ENCODE results near the gene MBP.

Gene MBP

DNA sequence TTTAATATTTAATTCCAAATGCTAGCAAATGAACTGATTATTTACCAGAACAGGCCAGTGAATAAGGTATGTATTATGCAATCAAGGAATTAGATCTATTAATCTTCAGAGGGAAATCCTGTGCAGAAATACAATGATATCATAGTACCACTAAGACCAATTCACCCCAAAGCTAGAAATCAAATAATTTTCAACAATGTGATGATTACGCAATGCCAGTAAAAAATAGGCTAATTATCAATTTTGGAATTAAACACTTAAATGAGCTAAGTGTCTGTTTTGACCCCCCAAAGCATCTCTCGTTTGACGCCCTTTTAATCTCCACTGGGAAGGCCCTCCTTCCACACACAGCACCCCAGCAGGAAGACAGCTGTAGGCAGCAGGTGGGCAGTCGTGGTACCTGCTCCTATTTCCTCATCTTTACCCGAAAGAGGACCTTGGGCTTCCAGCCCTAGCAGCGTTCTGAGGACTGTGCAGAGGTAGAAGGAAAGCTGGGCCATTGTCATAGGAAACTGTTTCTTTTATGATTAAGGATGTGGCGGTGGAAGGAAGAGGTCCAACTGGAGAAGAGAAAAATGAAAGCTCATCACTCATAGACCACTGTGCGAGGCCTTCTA is 84.7 kb downstream of the MBP start:
- no peak for DNase-seq (ENCODE audit: low spot score)

DNA sequence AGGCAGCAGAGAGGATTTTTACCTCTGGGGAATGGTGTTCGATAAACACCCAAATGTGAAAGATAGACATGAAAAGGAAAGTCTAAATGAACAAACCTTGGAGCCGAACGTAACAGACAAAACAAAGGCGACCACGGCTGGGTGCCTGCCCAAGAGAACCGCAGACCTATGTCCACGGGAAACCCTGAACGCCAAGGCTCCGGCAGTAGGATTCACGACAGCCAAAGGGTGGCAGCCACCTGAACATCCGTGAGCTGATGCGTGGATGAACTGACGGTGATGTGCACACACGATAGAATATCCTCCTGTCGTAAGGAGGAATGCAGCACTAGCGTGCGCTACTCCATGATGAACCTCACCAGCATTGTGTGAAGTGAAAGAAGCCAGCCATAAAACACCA is 85.6 kb downstream of the MBP start:
- no peak for DNase-seq (ENCODE audit: low spot score)

DNA sequence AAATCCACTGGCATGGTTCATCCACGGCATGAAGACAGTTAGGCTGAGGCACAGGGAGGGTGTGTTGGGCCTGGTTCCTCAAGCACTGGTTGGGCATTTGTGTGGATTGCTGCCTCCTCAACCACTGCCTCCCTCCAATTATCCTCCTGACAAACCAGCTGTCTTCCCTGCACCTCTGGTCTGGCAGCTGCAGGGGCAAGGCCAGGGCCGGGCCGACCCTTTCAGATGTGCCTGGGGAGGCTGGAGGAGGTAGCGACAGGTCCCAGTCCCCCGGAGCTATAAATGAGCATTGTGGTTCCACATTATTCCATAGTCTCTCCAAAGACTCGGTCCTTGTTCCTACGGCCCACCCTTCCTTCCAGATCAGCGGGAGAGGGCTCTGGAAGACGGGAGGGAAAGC is 86.2 kb downstream of the MBP start:
- no peak for DNase-seq (ENCODE audit: low spot score)

DNA sequence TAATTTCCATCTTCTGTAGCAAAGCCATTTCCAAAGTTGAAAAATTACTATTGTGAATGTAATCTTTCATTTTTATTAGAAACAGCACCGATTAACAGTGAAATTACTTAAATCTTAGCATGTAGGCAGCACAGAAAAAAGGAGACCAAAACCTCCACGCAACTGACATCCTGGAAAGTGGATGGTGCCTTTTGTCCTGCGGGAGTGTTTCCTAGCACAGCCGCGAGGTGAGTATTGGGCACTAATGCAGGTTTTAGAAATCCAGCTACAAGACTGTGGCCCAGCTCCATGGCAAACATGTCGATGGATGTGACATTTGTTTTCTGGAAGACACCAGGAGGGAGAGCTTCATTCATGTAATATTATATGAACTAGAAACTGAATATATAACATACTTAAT is 86.9 kb downstream of the MBP start:
- no peak for DNase-seq (ENCODE audit: low spot score)

DNA sequence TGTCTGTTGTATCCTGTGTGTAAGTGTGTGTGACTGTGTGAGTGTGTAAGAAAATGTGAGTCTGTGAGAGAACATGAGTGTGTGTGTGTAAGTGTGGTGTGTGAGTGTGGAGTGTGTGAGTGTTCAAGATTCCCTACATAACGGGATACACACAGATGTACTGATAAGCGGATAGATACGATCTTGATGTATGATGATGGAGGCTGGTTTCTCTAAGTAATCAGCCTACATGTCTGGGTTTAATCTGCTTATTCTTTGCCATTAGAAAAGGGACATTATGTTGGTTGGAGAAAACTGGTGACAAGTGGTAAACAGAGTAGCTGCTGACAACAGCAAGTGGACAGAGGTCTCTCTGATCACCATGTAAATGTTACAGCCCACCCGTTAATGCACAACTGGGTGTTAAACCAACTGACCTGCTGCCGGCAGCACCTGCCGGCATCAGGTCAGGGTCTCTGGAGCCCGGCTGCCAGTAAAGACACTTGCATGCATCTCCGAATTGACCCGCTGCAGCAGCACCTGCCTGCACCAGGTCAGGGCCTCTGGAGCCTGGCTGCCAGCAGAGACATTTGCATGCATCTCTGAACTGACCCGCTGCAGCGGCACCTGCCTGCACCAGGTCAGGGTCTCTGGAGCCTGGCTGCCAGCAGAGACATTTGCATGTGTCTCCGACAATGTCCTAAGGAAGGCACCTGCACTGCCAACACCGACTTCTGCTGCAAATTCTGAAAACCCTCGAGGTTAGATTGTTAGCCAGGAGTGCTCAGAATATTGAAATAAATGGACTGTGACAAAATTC is 87.5 kb downstream of the MBP start:
- DNase-seq (ENCODE audit: low spot score), result no peak

DNA sequence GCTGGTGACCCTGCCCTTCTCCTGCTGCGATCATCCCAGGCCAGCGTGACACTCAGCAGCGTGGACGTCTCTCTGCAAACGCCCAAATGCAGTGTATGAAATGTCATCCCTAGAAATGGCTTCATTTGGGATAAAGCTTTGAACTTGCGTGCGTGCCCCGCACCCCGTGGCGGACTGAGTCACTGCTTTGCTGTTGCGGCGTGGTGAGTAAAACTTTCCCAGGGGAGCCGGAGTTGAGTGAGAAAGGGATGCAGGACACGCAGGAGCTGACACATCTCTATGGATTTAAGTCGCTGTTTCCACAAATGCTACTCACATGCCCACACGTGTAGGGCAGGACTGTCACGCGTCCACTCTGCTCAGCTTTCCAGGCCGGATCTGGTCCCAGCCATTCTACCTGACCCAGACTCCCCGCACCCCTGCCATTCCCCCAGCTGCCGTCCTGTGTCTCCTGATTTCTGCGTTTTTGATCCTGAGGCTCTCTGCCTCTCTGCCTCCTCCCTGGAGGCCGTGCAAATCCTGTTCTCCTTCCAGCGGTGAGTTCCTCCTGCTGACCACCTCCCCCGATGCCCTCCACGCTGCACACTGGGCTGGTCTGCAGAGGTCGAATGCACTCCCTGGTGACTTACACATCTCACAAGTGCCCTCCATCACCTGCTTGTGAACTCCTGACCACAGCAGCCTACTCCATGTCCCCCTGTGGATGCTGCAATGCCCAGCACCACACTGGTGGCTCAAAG is 88.9 kb downstream of the MBP start:
- DNase-seq (ENCODE audit: low spot score), result no peak

DNA sequence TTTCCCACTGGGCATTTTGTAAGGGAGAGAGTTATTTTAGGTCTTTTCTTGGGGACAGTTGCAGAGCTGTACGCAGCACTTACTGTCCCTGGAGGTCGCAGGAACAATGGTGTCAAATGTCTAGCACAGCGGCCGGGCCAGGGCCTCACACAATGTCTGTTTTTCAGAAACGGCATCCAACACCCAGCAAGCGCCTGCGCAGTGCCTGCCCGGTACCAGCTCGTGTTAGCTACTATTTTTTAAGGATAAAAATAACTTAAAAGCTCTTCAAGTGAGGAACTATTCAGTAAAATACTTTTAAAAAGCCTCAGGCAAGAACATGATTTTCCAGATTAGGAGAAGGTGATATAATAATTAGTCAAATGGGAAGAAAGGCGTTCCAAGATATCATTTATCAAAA is 90.0 kb downstream of the MBP start:
- no peak for DNase-seq (ENCODE audit: low spot score)

DNA sequence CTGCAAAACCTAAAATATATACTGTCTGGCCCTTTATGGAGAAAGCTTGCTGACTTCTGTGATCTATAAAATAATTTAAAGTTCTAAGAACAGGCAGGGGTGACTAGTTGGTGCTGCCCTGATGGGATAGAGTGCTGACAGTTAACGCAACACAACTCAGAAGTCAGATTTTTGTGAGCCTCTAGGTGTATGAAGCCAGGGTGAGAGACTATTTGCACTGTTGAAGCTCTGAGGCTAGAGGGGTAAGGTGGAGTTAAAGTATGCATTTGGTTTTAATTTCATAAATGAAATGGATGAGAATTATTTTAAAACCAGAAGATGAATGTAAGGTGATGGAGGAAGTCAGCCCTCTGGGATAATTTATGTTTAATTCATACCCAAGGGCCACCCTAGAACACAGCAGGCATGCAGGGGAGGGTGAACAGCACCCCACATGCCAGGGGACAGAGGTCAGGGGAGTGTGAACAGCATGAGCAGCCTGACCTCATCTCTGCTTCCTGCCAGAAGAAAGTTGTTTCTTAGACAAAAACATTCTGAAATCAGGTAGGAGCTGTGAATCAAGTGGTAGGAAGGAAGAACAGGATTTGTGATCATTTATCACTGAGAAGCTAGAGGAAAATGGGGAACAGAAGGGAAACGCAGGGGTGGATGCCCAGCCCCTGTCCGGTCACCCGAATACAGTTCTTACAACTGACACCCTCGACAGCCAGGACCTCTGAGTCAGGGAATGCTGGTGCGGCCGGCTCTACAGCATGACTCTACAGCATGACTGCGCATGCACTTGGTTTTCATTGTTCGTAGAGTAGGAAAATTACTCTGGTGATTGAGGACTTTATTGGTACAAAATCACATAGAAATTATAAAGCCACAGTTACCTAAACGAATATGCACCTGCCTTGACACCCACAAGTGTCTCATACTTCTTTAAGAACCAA is 93.1 kb downstream of the MBP start:
- no peak for DNase-seq (ENCODE audit: low spot score)

DNA sequence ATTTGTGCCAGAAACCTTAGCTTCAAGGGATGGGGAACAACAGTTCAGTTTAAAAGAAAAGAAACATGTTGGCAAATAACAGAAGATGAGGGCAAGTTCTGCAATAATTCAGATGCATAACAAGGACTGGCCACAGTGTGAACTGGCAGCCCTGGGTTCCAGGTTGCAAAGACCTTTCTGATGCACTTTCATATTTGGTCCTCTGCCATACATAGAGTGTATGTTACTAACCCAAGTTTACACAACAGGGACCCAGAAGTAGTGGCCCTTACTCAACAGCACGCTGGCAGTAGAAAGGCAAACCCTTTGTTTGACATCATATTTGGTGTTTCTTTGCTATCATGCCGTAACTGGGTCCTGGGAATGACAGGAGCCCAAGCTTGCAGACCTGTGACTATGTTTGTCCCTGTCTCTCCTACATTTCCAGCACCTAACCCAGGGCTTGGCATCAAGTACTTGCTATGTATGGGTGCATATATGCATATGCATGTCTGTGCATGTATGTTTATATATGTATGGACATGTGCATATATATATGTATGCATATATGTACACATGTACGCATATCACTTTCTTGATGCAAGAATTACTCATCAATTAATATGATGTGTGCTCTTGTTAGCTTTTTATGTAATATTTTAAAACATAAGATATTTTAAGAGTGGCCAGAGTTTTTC is 94.3 kb downstream of the MBP start:
- no peak for DNase-seq (ENCODE audit: low spot score)

DNA sequence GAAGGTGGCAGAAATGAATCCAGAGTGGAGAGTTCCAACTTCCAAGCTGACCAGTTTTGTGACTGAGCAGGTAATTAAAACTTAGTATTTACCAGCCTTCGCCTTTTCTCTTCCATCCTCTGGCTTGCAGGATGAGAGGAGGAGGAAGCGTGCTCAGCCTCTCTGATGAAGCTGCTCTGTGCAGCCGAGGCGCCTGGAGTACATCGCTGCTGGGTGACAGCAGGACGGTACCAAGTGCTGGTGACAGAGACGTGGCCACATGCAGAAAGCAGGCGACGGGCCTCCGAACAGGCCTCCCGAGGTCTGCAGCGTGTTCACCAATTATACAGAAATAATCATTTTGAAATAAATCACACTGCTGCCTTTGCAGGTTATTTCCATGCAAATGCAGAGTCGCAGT is 95.0 kb downstream of the MBP start:
- DNase-seq (ENCODE audit: low spot score), result no peak

DNA sequence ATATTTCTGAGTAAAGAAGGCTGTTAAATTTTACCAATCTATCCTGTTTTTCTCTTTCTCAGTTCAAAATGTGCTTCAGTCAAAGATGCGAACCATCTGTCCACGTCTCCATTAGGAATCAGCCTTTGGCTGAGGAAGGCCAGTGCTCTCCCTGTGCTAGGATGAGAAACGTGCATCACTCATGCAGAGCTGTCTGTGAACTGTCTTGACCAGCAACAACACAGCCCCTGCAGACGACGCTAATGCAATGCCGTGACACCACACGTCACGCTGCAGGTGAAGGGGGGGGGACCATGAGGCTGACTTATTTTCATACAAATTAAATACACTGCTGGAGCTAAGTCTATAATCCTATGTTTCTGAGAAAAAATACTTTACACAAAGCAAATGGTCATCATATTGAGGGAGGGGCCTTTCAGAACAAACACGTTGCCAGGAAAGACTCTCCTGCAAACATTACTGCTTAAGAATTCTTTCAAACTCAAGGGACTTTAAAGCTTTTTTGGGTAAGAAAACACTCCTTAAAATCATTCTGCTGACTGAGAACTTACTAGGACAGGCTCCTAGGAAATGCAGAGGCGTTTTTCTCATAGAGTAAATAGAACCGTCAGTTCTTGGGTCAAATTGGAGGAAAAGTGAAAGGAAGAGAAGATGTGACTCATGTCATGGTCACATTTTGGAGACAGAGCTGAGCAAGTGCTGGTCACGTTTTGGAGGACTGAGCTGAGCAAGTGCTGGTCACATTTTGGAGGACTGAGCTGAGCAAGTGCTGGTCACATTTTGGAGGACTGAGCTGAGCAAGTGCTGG is 97.0 kb downstream of the MBP start:
- DNase-seq (ENCODE audit: low spot score), result no peak

DNA sequence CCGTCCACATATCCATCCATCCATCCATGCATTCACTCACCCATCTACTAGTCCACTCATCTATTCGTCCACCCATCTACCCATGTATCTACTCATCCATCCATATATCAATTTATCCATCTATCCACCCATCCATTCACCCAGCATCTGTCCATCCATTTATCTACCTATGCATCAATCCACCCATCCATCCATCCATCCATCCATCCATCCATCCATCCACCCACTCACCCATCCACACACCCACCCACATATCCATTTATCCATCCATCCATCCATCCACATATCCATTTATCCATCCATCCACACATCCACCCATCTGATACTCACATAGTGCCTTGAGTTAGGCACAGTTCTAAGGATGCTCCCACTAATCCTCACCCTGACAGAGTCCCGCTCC is 99.0 kb downstream of the MBP start:
- DNase-seq (ENCODE audit: low spot score), result no peak

DNA sequence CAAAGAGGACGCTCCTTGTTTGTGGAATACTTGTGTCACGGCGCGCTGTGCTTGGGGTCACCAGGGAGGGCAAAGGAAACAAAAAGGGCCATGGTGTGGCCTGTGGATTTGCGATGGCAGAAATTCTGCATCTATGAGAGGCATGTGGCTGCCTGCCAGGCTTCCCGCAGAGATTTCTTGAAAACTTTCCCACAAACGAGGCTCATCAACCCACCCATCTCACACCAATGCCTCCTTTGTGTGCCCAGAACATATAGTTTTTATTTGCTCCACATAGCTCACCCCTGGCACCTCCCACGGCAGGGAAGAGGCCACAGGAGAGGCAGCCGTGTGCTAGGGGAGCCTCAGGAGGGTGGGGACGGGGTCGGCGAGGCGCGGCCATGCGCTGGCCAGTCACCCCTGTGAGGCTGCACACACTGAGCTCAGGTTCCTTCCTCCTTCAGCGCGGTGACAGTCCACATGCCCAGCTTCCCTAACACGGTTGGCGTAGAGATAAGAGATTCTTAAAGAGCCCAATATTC is 100.3 kb downstream of the MBP start:
- DNase-seq (ENCODE audit: low spot score), result no peak

DNA sequence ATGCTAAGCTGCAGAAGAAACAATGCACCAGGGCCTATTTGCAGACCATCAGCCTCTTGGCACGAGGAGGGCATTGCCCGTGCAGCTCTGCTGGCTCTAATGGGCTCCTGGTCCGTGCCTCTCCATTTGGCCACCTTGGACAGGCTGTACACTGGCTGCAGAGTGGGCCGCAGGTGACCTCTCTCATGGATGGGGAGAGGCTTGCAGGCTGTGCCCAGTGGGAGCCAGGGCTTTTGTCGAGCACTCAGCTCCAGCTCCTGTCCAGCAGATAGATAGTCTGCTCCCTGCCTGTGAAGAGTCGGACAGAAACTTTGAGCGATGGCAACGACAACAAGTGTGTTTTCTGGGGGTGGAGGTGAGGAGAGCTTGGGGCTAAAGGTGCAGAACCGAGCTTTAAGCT is 100.9 kb downstream of the MBP start:
- DNase-seq (ENCODE audit: low spot score), result no peak

DNA sequence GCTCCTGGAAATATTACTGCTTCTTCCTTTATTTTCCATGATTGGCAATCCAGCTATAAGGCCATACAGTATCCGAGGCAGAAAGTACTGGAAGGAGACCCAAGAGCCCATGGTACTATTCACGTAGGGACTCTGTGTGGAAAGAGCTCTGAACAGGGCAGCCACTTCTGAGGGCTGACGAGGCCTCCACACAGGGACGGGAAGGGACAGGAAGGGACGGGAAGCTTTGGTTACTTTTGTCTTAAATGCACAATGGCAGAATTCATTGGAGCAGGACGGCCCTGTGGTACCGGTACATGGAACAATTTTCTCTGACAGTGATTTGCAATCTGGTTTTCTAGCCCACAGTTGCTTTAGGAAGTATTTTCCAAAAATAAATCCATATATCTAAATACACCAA is 102.4 kb downstream of the MBP start:
- DNase-seq (ENCODE audit: low spot score), result no peak

DNA sequence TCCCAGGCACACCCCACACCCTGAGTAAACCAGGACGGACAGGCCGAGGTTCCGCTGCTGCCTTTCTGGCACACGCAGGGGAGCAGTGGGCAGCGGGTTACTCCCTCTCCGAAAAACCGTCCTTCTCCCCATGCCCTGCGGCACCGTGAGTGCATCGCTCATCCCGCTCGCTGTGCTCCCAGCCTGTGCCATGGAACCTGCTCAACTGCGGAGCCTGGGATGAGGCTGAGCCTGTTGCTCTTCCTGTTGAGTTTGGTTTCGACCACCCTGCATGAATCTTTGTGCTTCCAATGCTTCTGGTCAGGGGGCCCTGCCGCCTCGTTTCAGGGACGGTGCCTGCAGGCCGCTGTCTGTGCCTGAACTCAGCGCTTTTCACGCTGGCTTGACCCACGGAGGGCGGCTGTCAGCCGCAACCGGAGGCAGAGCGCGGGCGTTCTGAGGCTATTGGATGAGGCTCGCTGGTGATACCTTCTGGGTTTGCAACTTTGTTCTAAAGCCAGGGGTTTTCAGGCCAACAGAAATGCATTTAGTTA is 106.7 kb downstream of the MBP start:
- DNase-seq (ENCODE audit: low spot score), result no peak

DNA sequence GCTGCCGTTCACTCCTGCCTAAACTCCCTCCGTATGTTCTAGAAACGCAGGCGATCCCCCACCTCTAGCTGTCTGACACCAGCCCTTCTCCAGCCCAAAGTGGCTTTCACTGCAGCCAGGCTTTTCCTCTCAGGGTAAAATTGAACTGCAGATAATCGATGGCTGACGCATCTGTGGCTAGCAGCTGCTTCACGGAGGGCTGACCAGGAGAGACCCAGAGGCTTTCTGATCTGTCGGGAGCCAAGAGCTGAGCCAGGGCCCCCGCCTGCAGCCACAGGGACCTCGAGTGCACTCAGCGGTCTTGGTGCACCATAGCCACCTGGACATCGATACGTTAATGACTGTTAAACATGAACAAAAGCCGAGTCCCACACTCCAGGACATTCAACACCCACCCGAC is 107.5 kb downstream of the MBP start:
- no peak for DNase-seq (ENCODE audit: low spot score)

DNA sequence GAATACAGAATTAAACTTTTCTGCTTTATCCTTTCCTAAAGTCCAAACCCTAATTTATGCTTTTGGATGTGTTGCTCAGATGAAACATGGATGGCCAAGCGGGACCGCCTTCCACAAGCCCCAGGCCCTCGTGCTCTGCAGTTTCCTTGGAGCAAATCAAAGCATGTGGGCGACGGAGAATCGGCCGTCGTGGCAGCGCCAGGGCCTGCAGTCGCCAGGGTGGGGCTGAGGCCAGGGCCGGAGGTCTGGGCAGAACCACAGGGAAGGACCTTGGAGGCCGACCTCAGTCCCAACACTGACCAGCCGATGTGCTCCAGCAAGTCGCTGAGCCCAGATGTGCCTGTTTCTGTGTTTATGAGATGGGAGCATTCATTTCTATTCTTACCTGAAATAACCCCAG is 108.1 kb downstream of the MBP start:
- no peak for DNase-seq (ENCODE audit: low spot score)

DNA sequence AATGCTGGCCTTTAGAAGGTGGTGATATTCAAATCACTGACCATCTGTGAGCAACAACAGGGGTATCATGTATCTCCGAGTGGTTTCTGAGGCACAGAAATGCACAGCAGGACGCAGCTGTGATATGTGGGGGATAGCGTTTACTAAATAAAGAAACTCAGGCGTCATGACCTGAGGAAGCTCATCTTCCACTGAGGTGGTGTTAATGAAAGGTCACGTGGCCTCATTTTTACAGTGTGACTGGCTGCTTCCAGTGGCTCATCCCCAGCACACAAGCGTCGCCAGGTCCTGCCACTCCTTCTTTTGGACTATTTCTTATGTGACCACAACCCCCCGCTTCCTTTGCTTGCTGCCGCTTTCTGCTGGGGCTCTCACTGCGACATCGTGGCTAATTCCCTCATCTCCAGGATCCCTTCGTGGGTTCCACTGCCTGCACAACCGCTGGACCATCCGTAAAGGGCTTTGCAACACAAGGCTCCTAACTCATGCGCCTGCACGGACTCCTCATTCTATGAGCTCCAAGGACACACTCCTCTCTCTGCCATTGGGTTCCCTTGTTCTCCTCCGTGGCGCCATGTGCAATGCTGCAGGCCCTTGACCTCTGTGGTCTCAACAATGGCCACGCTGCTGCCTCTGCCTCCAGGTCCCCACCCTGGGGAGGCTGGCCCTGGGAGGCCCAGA is 109.3 kb downstream of the MBP start:
- no peak for DNase-seq (ENCODE audit: low spot score)

DNA sequence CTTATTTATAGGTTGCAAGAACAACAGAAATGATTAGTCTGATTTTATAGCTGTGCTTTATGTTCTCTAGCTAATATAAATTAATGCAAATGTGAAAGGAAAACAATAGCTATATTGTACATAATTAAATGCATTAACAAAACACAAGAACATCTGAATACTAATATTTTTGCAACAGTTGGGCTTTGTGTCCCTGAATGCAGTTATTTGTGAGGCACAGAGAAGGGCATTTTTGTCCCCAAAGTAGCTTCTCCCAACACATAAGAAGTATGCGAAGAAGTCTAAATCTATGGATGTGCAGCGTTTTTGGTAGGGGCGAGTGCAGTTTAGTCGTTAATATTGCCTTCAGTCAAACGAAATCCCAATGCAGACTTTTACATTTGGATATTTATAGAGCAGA is 110.0 kb downstream of the MBP start:
- no peak for DNase-seq (ENCODE audit: low spot score)
